Measurements from ENCODE around the gene CADM1.
A peak's percentile ranks its signal among the peaks of the same experiment; 100 is the strongest.
"Not testable (repeated sequence)": the region's sequence is repeated elsewhere in the genome, so short reads cannot be mapped to it uniquely, and the experiment has no call there.

The CADM1 gene

DNA sequence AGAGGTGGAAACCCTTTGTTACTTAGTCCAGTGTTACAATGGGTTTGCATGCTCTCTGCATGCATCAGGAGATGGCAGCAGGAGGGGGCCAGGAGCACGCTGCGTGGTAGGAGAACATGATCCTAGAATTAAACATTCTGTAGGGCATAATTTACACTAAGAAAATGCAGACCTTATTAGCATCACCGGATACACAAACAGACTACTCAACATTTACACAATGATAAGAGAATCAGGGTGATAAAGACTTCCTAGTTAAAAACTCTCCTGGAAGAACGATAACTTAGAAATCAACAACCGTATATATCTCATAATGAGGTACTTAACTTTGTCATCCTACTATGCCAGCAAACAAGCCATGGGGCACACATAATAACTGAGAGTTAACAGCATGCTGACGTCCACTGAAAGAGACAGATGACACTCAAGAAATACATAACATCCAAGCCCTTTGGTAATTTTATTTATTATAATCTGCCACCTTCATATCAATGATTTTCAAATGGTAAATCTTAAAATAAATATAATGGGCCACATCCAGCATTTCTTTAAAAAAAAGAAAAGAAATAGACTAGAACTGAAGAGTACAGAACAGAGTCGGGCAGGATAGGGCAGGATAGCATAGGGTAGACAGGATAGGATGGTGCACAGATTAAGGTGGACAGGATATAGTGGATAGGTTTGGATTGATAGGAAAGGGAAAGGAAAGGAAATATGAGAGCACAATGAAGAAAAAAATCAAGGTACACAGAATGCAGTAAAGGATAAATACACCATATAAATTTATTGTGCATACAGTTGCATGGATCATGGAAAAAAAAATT lies 27.5 kb downstream of the CADM1 start:
- no peak for DNase-seq

DNA sequence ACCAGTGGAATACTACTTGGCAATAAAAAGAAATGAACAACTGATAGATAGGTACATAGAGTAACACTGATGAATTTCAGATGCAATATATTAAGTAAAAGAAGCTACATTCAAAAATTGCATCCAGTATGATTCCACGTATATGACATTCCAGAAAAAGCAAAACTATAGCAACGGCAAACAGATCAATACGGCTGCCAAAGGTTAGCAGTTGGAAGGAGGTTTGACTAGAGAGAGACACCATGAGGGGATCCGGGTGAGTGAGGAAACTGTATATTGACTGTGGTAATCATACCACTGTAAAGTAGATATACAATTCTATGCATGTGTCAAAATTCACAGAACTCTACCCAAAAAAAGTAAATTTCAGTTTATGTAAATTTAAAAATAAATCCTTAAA lies 28.7 kb downstream of the CADM1 start:
- DNase-seq, result no peak

DNA sequence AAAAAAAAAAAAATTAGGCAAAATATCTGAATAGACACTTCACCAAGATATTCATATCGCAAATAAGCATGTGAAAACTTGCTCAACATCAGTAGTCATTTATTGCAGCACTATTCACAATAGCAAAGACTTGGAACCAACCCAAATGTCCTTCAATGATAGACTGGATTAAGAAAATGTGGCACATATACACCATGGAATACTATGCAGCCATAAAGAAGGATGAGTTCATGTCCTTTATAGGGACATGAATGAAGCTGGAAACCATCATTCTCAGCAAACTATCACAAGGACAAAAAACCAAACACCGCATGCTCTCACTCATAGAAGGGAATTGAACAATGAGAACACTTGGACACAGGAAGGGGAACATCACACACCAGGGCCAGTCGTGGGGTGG lies 29.9 kb downstream of the CADM1 start:
- DNase-seq, result not testable (repeated sequence)

DNA sequence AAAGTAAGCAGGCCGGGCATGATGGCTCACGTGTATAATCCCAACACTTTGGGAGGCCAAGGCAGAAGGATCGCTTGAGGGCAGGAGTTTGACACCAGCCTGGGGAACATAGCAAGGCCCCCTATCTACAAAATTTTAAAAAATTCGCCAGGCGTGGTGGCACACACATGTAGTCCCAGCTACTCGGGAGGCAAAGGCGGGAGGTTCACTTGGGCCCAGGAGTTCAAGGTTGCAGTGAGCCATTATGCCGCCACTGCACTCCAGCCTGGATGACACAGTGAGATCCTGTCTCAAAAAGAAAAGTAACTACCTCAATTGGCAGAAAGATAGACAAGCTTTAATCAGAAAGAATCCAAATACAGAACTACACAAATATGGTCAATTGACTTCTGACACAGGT lies 31.0 kb downstream of the CADM1 start:
- DNase-seq, result no peak

DNA sequence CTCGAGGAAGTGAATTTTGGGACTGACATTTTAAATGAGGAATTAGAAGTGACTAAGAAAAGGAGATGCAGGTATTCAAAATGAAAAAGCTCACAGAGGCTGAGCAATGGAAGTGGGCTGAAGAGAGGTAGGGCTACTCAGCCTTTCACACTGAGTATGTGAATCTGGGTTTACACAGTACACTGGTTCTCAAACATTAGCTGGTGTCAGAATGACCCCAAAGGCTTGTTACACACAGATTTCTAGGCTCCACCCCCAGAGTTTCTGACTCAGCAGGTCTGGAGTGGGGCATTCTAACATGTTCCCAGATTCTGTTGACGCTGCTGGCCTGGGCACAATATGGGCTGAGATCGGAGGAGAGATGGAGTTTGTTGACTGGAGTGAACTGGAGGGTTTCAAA lies 32.8 kb downstream of the CADM1 start:
- DNase-seq, result peak; percentile 14

DNA sequence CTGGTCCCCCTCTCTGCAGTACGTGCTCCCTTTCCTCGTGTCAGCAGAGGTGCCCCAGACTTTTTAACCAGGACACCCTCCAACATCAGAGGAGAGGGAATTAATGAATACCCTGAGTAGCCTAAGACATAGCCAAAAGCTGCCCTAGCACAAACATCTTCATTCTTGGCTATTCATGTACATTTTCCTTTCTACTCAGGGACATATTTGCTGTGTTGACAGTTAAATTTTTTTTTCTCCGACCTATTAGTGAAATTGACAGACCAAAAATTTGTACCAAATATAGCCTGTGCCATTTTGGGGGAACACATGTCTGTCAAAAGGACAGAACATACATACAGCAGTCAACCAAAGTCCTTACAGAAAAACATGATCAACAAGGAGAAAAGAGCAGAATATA lies 33.3 kb downstream of the CADM1 start:
- DNase-seq, result no peak

DNA sequence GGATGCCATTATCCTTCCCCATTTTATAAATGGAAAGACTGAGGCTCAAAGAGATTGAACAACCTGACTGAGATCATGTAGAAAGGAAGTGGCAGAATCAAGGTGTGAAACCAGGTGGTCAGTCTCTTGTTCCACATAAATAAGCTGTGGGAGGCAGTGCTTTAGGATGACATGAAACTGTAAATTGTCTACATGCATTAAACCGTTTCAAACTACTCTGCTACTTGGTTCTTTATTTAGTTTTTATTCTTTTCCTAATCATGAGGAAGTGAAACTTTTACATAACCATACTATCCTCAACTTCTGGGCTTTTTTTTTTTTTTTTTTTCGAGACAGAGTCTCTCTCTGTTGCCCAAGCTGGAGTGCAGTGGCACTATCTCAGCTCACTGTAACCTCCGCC lies 34.9 kb downstream of the CADM1 start:
- peak; percentile 81 for DNase-seq

DNA sequence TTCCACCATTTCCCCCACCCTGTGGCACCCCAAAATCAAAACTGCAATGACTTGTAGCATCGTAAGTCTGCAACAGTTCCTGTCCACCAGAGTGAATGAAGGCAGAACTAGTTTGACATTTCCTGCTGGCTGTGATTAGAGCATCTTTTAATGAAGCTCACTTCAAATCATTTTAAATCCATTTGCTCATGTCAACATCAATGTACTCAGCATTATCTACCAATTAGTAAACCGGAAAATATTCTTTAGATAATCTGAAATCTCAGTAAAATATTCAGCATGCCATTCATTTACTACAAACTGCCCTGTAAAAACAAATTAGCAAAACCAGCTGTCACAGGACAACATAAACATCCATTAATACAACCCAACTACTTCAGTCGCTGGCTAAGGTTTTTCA lies 38.1 kb downstream of the CADM1 start:
- DNase-seq, result no peak

DNA sequence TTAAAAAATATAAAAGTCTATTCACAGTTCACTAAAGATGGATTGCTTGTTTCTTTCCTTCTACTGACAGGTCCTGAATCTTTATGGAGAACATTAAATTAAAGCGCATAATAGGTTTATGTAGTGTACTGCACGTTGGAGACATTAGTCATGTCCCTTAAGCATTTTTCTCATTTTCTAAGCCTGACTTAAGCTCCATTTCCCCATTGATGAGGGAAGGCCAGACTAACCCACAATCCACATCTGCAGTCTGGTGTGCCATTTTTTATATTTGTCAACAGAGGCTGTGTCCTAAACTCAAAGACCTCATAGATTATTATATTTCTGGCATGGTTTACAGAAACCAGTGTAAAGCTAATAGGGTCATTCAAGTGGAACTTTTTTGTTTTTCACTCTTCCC lies 39.9 kb downstream of the CADM1 start:
- no peak for DNase-seq

DNA sequence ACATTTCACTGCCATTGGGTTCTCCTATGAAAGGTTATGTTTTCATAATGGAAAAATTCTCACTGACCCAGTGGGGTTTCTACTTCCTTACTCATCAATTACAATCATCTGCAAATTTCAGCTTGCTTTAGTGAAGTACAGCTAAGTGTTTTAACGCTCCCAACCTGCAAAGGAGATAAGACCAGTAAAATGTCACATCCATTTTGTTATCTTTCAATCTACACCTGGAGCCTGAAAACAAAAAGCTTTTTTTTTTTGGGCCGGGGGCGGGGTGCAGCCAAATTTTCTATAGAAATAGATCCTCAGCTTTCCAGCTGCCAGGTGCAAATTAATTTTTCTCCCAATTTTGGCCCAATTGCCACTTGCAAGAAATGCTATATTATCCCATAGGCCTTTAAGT lies 40.6 kb downstream of the CADM1 start:
- DNase-seq, result no peak

DNA sequence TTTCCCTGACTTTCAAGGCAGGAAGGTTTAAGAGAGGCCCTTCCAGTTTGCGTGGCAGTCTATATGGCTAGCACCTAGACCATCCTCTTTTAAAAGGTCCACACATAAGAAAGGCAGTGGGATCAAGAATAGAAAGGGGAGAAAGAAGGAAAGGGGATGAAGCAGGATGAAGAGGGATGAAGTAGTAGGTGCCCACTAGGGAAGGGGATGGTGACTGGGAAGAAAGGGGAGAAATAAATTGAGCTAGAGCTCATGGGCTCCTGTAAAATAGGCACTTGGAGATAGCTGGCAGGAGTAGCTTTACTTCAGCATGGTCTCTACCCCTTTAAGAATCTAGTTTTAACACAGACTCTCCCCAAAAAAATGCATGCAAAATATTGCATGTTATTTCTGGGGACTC lies 41.5 kb downstream of the CADM1 start:
- no peak for DNase-seq

DNA sequence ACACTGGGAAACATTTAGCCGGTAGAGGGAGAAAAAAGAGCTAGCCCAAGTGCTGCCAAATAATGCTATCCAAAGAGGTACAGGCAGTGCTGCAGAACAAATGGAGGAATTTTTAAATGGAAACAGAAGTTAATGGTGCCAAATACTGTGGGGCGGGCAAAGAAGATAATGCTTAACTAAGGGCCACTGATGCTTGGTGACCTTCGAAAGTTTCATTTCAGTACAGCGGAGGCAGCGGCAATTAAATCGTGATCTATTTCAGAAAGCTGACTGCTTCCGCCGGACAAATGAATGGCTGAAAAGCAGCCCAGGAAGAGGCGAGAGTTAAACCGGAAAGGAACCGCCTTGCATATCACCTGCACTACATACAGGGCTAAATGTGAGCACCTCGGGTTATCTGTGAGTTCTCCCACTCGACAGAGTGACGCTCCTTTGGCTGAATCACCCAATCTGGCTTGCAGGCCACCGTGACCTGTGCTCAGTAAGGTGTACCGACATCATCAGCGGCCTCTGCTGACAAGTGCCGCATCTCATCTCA lies 42.1 kb downstream of the CADM1 start:
- no peak for DNase-seq

DNA sequence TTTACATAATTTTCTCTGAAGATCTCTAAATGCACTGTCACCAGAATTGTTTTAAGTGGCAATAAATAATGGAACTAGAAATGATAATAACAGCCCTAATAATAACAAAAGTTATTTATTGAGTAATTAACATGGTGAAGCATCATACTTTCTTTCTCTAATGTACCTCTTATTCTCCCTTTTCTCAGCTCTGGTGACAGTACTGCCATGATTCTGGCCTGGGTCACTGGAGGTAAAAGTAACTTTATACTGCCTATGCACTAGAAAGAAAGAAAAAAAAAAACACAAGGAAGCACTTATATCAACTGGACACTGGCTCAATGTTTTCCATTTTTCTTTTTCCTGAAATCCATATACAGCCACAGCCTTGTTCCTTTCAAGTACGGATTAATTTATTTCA lies 43.7 kb downstream of the CADM1 start:
- no peak for DNase-seq

DNA sequence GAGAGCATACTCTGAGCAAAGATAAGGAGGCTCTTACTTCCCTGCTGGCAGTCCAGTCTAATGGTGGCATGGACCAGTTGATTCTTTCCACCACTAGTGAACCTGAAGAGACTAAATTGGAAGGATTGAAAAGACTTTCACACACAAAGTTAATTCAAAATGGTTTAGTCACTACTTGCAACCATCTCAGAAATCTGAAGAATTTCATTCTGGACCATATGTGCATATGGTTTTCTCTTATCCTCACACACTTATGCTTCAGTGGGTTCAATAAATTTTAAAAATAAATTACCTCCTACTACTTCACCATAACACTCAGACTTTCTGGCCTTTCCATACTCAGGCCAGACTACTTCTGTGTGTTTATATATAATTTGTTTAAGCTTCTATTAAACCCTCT lies 44.7 kb downstream of the CADM1 start:
- no peak for DNase-seq

DNA sequence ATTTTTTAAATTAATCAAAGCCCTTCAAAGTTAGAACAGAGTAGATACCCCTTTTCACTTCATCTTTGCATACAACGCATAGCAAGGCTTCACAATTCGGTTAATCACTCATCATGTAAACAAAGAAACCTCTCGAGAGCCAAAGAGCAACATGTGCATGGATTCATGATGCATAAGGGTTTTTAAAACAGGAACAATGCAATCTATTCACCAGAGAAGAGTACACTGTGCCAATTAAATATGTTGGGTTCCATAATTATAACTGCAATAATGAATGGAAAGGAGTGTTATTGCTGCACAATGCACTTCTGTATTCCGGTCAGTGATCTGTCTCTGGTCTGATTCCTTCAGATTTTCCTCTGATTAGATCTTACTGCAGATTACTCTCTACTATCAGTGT lies 45.3 kb downstream of the CADM1 start:
- no peak for DNase-seq

DNA sequence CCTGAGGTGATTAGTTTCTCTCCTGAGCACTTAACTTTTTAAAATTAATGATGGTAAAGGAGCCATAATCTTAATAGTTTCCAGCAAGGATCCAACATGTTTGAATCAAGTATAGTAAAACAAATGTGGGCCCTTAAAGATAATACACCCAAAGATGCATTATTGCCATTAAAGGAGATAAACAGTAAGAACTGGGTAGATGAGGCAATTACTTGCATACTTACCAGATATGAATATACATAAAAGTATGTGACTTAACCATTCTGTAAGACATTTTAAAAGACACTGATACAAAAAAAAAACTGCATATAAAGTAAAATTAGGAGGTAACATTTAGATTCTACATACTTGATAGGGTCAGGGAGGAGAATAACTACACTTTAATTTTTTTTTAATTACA lies 48.2 kb downstream of the CADM1 start:
- DNase-seq, result no peak

DNA sequence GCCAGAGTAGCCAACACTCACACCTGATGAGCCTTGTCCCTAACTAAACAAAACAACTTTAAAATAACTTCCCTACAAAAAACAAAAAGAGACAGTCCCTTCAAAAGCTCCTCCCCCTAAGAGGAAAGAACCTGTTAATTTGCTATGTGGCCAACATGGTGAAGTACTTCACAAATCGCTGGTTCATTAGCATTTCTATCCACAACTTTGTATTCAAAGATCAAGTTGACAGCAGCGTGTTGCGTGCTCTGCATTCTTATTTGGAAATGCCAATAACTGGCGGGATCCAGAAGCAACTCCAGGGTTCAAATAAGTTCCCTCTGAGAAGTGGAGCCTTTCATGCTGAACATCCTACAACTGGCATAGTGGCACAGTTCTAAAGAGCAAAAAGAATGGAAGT lies 48.6 kb downstream of the CADM1 start:
- DNase-seq, result no peak

DNA sequence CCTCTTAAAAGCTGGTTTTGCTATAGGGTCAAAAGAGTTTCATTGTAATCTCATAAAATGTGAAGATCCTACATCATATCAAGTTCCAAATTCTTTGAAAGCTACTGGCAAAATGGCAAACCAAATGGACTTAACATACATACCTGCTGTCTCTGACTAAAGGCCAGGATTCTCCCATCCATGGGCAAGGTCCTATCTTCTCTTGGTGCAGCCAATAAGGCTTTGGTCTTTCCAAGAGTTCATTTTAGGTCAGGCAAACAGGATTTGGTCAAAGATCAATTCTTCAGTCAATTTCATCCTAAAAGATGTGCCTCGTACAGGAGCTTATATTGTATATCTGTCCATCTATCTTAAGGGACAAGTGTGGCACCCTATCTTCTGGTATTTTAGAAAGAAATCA lies 49.7 kb downstream of the CADM1 start:
- no peak for DNase-seq

DNA sequence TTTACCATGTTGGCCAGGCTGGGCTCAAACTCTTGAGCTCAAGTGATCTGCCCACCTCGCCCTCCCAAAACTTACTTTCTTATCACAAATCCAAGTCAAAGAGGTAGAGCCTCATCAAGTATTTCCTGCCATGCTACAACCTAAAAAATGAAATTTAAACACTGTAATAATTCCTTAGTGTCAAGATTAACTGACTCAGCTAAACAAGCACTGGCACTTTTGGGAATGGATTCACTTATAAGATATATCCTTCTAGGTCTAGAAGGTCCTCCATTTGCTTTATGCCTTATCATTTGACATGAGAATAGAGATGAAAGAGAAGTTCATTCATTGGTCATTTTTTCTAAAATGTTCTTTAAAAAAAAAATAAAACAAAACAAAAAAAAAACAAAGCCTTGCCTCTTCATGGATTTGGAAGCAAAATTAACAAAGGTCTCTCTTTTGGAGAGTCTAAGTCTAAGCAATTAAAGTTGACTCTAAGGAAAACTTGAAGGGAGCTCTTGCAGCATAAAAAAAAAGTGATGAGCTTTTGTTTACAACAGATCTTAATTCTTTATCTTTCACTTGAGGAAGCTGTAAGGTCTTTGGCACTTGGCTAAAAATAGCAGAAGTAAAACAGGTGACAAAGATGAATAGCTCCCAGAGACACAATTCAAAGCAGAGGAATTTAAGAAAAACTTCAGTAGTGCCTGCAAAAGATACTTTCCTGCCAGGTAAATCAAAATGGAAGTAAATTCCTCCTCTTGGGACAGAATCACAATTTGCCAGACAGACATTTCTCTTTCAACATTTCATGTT lies 50.3 kb downstream of the CADM1 start:
- DNase-seq, result no peak

DNA sequence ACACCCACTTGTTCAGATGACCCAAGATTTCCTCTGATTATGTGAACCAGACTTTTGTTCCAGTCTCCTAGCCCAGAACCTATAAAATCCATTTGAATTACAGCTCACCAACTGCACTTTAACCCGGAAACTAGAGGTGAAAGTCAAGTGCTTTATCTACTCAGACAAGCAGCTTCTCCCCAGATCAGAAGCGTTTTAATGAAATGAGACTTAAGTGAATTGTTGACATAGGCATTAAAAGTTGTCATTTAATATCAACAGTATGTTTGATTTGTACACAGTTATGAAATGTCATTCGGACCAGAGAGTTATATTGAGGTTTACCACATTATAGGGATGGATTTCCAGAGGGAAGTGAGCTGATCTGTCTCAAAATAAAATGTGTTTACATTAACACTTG lies 52.0 kb downstream of the CADM1 start:
- DNase-seq, result no peak

DNA sequence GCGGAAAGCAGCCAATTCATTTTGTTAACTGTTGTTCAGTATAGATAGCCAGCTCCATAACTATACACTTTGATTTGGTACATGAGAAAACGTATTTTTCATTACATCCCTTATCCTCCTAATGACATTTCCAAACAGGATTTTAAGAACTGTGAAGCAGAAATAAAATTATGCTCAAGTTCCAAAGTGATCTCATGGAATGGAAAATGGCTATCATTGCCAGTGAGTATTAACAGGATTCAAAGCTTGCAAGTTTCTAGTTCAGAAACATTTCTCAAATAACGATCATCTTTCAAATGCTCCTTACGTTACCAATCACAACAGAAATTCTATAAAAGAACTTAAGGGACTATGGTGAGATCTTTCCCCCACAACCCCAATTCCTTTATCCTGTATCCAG lies 53.7 kb downstream of the CADM1 start:
- no peak for DNase-seq

DNA sequence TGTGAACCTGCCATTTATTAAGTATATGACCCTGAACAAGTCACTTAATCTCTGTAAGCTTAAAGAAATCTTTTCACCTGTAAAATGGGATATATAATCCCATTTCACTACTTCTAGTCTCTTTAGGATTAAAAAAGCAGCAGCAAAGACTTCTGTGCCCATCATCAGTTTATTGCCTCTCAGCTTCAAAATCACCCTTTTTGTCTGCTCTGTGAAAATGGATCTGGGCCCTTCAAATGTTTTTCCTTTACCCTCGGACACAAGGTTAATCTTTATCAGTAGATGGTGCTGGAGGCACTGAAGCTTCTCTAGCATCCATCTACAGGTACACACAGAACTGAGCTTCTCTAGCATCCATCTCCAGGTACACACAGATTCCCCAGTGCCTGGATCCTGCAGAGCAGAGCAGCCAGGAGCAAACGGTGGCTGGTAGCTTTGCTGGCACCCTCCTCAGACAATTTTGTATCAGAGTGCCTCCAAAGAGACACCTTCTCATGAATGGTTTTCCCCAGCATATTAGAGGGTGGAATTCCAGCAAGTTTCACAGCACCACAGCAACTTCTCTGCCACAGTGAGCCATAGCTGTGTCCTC lies 56.8 kb downstream of the CADM1 start:
- DNase-seq, result no peak

DNA sequence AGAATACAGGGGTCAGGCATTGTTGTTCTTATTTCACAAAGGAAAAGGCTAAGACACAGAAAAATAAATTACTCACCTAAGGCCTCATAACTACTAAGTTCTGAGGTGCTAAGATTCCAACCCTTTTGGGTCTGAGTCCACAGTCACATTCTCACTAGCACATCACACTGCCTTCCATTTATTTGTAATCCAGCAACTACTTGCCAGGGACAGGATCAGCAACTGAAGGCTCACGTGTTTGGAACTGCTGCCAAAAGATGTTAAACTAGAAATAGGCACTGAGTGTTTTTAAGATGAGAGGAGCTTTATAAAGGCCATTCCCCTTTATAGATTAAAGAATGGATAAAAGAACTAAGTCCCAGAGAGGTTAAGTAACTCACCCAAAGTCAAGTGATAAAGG lies 58.0 kb downstream of the CADM1 start:
- DNase-seq, result no peak

DNA sequence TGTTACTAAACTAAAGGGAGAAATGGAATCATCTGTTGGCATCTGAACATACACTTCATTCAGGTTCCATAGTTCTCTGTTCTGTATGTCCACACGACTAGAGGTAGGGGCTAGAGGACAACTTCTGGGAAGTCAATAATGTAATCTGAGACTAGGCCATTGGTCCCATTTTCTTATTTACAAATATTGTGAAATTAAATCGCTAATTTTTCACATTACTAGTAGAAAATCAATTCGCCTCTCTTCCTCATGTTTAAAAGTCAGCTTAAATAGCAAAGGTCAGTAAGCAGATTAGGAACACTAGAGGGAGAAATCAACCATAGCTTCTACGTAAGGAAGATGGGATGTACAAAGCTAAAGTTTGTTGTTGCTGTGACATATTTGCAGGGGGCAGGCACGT lies 59.7 kb downstream of the CADM1 start:
- DNase-seq, result no peak

All from MV-4-11 (cell line).